Vagina (tissue), 2 donors: ENCODE results near the gene HNRNPA2B1. TPM values are rescaled to one million over a fixed set of nuclear protein-coding genes. Genes with fewer than 3 reads are reported as not detected.
"Not testable (repeated sequence)": the region's sequence is repeated elsewhere in the genome, so short reads cannot be mapped to it uniquely, and the experiment has no call there.

Experiments
- DNase-seq, 2 donors: peaks; one replicate each; pipeline ENCODE4 v3.0.0-alpha.2; 2017; ENCODE audit errors: extremely low spot score in 2 of 2
- H3K27ac ChIP-seq: fragments of 200-600 bp; sonication (generic); one replicate; pipeline ENCODE4 v1.5.1; 2019
- H3K27me3 ChIP-seq: fragments of 200-600 bp; sonication (generic); one replicate; pipeline ENCODE4 v1.5.1; 2019
- H3K36me3 ChIP-seq, 2 donors: fragments of 200-600 bp; sonication (generic); one replicate each; pipeline ENCODE4 v1.5.1; 2017 to 2019
- H3K4me1 ChIP-seq: fragments of 200-600 bp; sonication (generic); one replicate; pipeline ENCODE4 v1.5.1; 2019
- H3K4me3 ChIP-seq, 2 donors: fragments of 200-600 bp; sonication (generic); 1 replicate in 1 of 2; 2 replicates in 1 of 2; pipeline ENCODE4 v1.5.1; 2016 to 2019
- H3K9me3 ChIP-seq: fragments of 200-600 bp; sonication (generic); one replicate; pipeline ENCODE4 v1.5.1; 2019
- POLR2A ChIP-seq, 2 donors: fragments of 450-650 bp; IDR thresholded peaks; one replicate each; pipeline ENCODE4 v1.6.1; 2017; ENCODE audit warnings: antibody characterized with exemption in 2 of 2, mild to moderate bottlenecking in 2 of 2, moderate library complexity in 2 of 2
- POLR2AphosphoS5 ChIP-seq, 2 donors: sonication (generic); formaldehyde crosslinking; IDR thresholded peaks; one replicate each; pipeline ENCODE4 v1.9.0; 2017; ENCODE audit warnings: antibody characterized with exemption in 2 of 2, mild to moderate bottlenecking in 2 of 2, low read depth in 1 of 2; ENCODE audit not compliant: insufficient read depth in 1 of 2
- intact Hi-C: fragments of 100-400 bp; cut with DNase I; formaldehyde crosslinking; loops from one replicate; pipeline ENCODE4 v1.15.1; 2023
- total RNA-seq: library from RNA; depleted of rRNA; stranded (reverse); fragments of >200 nt; gene quantifications from one replicate; pipeline ENCODE4 v1.2.3, GENCODE V29; 2016
- TF ChIP-seq, protein P1 (sequence below), 3 experiments: fragments of 450-650 bp in 2 of 3; fragments of 200-600 bp in 1 of 3; sonication (generic) in 1 of 3; IDR thresholded peaks; one replicate each; pipeline ENCODE4 v1.5.1; 2017 to 2019; ENCODE audit warnings: antibody characterized with exemption in 3 of 3, mild to moderate bottlenecking in 2 of 3, moderate library complexity in 2 of 3

Gene HNRNPA2B1
- total RNA-seq, 1 donor from 2014 or later, result 222 TPM

- no peaks in the 10 kb centered on the region for H3K36me3 ChIP-seq
- TF ChIP-seq, protein P1, sequence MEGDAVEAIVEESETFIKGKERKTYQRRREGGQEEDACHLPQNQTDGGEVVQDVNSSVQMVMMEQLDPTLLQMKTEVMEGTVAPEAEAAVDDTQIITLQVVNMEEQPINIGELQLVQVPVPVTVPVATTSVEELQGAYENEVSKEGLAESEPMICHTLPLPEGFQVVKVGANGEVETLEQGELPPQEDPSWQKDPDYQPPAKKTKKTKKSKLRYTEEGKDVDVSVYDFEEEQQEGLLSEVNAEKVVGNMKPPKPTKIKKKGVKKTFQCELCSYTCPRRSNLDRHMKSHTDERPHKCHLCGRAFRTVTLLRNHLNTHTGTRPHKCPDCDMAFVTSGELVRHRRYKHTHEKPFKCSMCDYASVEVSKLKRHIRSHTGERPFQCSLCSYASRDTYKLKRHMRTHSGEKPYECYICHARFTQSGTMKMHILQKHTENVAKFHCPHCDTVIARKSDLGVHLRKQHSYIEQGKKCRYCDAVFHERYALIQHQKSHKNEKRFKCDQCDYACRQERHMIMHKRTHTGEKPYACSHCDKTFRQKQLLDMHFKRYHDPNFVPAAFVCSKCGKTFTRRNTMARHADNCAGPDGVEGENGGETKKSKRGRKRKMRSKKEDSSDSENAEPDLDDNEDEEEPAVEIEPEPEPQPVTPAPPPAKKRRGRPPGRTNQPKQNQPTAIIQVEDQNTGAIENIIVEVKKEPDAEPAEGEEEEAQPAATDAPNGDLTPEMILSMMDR (IDR thresholded peaks at IDR 0.05), result no peak
- TF ChIP-seq POLR2A (IDR thresholded peaks at IDR 0.05) (no peak), POLR2AphosphoS5 (IDR thresholded peaks at IDR 0.05; ENCODE audit: insufficient read depth in 1 of 2, low read depth in 1 of 2) (no peak)
- H3K4me3 ChIP-seq, result no peak overlapping the region
- peaks cover 21% of the 10 kb centered on the region for H3K4me1 ChIP-seq
- no peak for DNase-seq
- H3K9me3 ChIP-seq, result no peaks in the 10 kb centered on the region
- H3K27ac ChIP-seq, result no peak overlapping the region
- intact Hi-C loops, result no loop called here
- no peaks in the 10 kb centered on the region for H3K27me3 ChIP-seq
These were observed 49.5 kb downstream of the HNRNPA2B1 start for GRCh38 chr7:26151096-26151495.

GRCh38 chr7:26149391-26149977 is 51.1 kb downstream of the HNRNPA2B1 start:
- peaks cover 21% of the 10 kb centered on the region for H3K4me1 ChIP-seq
- TF ChIP-seq POLR2A (IDR thresholded peaks at IDR 0.05), result no peak
- TF ChIP-seq POLR2AphosphoS5 (IDR thresholded peaks at IDR 0.05; ENCODE audit: insufficient read depth in 1 of 2, low read depth in 1 of 2), result no peak
- TF ChIP-seq, protein P1 (IDR thresholded peaks at IDR 0.05), result no peak
- intact Hi-C loops, result no loop called here
- no peaks in the 10 kb centered on the region for H3K36me3 ChIP-seq
- no peaks in the 10 kb centered on the region for H3K27me3 ChIP-seq
- no peak for DNase-seq
- no peak overlapping the region for H3K4me3 ChIP-seq
- H3K9me3 ChIP-seq, result no peaks in the 10 kb centered on the region
- no peak overlapping the region for H3K27ac ChIP-seq

DNA sequence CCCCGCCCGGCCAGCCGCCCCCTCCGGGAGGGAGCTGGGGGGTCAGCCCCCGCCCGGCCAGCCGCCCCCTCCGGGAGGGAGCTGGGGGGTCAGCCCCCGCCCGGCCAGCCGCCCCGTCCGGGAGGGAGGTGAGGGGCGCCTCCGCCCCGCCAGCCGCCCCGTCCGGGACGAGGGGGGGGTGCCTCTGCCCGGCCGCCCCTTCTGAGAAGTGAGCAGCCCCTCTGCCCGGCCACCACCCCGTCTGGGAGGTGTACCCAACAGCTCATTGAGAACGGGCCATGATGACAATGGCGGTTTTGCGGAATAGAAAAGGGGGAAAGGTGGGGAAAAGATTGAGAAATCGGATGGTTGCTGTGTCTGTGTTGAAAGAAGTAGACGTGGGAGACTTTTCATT is 52.2 kb downstream of the HNRNPA2B1 start:
- H3K36me3 ChIP-seq, intact Hi-C loops, H3K27ac ChIP-seq, H3K27me3 ChIP-seq, H3K9me3 ChIP-seq, H3K4me3 ChIP-seq, DNase-seq: not testable (repeated sequence)
- H3K4me1 ChIP-seq, result peaks cover 15% of the 10 kb centered on the region

DNA sequence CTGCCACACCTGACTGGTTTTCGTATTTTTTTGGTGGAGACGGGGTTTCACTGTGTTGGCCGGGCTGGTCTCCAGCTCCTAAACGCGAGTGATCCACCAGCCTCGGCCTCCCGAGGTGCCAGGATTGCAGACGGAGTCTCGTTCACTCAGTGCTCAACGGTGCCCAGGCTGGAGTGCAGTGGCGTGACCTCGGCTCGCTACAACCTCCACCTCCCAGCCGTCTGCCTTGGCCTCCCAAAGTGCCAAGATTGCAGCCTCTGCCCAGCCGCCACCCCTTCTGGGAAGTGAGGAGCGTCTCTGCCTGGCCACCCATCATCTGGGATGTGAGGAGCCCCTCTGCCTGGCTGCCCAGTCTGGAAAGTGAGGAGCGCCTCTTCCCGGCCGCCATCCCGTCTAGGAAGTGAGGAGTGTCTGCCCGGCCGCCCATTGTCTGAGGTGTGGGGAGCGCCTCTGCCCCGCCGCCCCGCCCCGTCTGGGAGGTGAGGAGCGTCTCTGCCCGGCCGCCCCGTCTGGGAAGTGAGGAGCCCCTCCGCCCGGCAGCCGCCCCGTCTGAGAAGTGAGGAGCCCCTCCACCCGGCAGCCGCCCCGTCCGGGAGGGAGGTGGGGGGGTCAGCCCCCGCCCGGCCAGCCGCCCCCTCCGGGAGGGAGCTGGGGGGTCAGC is 52.8 kb downstream of the HNRNPA2B1 start:
- H3K9me3 ChIP-seq, H3K36me3 ChIP-seq, H3K4me1 ChIP-seq, DNase-seq, H3K4me3 ChIP-seq, H3K27ac ChIP-seq, intact Hi-C loops, H3K27me3 ChIP-seq: not testable (repeated sequence)

- intact Hi-C loops, result no loop called here
- H3K27ac ChIP-seq, result no peak overlapping the region
- H3K27me3 ChIP-seq, result no peaks in the 10 kb centered on the region
- no peak for DNase-seq
- H3K4me1 ChIP-seq, result peaks cover 6% of the 10 kb centered on the region
- H3K4me3 ChIP-seq, result no peak overlapping the region
- H3K9me3 ChIP-seq, result no peaks in the 10 kb centered on the region
- no peaks in the 10 kb centered on the region for H3K36me3 ChIP-seq
- TF ChIP-seq, protein P1 (IDR thresholded peaks at IDR 0.05), result no peak
- TF ChIP-seq POLR2A (IDR thresholded peaks at IDR 0.05) (no peak), POLR2AphosphoS5 (IDR thresholded peaks at IDR 0.05; ENCODE audit: insufficient read depth in 1 of 2, low read depth in 1 of 2) (no peak)
These were observed 53.5 kb downstream of the HNRNPA2B1 start for GRCh38 chr7:26147030-26147429.

DNA sequence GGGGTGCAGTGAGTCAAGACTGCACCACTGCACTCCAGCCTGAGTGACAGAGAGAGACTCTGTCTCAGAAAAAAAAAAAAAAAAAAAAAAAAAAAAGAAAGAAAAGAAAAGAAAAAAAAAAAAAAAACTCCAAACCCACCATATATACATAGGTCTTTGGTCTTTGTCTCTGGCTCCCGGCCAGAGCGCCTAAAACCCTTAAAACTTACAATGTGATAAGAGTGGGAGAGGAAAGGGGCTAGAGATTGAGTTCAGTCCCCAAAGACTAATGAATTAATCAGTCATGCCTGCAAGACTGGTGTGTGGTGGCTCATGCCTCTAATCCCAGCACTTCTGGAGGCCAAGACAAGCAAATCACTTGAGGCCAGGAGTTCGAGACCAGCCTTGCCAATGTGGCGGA is 55.3 kb downstream of the HNRNPA2B1 start:
- intact Hi-C loops, result no loop called here
- no peak for DNase-seq
- H3K36me3 ChIP-seq, result no peaks in the 10 kb centered on the region
- no peak for TF ChIP-seq POLR2A (IDR thresholded peaks at IDR 0.05)
- no peak for TF ChIP-seq POLR2AphosphoS5 (IDR thresholded peaks at IDR 0.05; ENCODE audit: insufficient read depth in 1 of 2, low read depth in 1 of 2)
- TF ChIP-seq, protein P1 (IDR thresholded peaks at IDR 0.05), result no peak
- H3K27ac ChIP-seq, result no peak overlapping the region
- no peak overlapping the region for H3K4me3 ChIP-seq
- no peaks in the 10 kb centered on the region for H3K27me3 ChIP-seq
- H3K9me3 ChIP-seq, result no peaks in the 10 kb centered on the region
- no peaks in the 10 kb centered on the region for H3K4me1 ChIP-seq
